Hepatocyte (in vitro differentiated cells): ENCODE data around the gene TGFBI.

Source experiments
- EZH2 ChIP-seq: fragments of 200-600 bp; sonication (generic); IDR thresholded peaks from 2 replicates; pipeline ENCODE4 v1.6.1; 2016; ENCODE audit warnings: antibody characterized with exemption, mild to moderate bottlenecking, borderline replicate concordance
- TF ChIP-seq, protein P1 (sequence below): fragments of 200-600 bp; sonication (generic); IDR thresholded peaks from 2 replicates; pipeline ENCODE4 v1.5.1; 2016; ENCODE audit warnings: antibody characterized with exemption, mild to moderate bottlenecking; ENCODE audit not compliant: poor library complexity

DNA sequence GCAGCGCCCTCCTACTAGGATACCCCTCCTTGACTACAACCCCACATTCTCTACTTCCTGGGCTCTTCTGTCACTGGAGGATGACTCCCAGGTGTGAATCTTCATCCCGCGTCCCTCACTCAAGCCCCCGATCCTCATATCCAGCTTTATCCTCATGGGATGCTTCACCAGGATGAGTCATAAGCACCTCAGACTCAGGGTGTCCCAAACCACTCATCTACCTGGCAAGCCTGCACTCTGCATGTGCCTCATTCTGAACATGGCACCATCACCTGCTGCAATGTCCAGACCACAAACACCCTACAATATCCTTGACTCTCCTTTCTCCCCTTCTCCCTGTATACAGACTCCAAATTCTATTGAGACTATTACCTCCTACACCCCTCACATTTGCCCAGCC lies 1.5 kb upstream of the TGFBI start:
- TF ChIP-seq EZH2: no peak
- TF ChIP-seq, protein P1, sequence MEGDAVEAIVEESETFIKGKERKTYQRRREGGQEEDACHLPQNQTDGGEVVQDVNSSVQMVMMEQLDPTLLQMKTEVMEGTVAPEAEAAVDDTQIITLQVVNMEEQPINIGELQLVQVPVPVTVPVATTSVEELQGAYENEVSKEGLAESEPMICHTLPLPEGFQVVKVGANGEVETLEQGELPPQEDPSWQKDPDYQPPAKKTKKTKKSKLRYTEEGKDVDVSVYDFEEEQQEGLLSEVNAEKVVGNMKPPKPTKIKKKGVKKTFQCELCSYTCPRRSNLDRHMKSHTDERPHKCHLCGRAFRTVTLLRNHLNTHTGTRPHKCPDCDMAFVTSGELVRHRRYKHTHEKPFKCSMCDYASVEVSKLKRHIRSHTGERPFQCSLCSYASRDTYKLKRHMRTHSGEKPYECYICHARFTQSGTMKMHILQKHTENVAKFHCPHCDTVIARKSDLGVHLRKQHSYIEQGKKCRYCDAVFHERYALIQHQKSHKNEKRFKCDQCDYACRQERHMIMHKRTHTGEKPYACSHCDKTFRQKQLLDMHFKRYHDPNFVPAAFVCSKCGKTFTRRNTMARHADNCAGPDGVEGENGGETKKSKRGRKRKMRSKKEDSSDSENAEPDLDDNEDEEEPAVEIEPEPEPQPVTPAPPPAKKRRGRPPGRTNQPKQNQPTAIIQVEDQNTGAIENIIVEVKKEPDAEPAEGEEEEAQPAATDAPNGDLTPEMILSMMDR: no peak
